Measurements from ENCODE around the gene C9orf50. TPM values are rescaled to one million over a fixed set of nuclear protein-coding genes. Genes with fewer than 3 reads are reported as not detected.
"Not testable (repeated sequence)": the region's sequence is repeated elsewhere in the genome, so short reads cannot be mapped to it uniquely, and the experiment has no call there.

Gene C9orf50
- total and polyA plus RNA-seq, 7 donors: not detected

DNA sequence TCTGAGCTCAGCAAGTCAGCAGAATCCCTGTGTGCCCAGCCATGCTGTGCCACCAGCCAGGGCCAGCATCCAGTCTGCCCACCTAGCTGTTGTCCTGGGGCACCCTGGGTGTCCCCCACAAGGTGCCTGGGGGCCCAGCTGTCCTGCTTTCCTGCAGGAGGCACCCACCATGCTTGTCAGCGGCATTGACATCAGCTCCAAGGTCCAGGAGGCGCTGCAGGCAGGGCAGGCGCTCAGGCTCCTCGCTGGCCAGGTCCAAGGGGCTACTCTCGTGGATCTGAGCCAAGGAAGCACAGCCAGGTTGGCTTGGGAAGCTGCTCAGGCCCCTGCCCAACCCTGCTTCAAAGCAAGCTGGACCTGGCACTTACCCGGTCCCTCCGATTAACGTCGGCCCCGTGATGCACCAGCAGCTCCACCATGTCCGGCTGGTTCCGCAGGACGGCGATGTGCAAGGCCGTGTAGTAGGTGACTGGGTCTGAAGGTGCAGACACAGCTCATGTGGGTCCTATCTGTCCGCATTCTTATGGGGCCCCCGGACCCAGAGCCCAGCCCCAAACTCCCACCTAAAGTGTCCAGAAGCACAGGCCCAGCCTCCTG lies 18.2 kb upstream of the C9orf50 start:
- peaks cover 8 to 54% of the 10 kb centered on the region in 2 donors for H3K36me3 ChIP-seq (ENCODE audit: insufficient read depth in 1 of 2, low read depth in 1 of 2)
- no peak for TF ChIP-seq CTCF (IDR thresholded peaks at IDR 0.05)
- intact Hi-C loops (cut with DNase I): no loop called here
- H3K4me3 ChIP-seq: no peak overlapping the region
- no peaks in the 10 kb centered on the region for H3K27me3 ChIP-seq (ENCODE audit: insufficient read depth in 3 of 3, low read length in 2 of 3)
- H3K27ac ChIP-seq: no peak overlapping the region
- H3K9me3 ChIP-seq: no peaks in the 10 kb centered on the region
- no peak for DNase-seq
- H3K4me1 ChIP-seq: peaks cover 17% of the 10 kb centered on the region
- 83 to 87% (median 83%) methylated on average over 17 of the region's 17 CpGs for WGBS, 3 donors
- no peak for ATAC-seq

DNA sequence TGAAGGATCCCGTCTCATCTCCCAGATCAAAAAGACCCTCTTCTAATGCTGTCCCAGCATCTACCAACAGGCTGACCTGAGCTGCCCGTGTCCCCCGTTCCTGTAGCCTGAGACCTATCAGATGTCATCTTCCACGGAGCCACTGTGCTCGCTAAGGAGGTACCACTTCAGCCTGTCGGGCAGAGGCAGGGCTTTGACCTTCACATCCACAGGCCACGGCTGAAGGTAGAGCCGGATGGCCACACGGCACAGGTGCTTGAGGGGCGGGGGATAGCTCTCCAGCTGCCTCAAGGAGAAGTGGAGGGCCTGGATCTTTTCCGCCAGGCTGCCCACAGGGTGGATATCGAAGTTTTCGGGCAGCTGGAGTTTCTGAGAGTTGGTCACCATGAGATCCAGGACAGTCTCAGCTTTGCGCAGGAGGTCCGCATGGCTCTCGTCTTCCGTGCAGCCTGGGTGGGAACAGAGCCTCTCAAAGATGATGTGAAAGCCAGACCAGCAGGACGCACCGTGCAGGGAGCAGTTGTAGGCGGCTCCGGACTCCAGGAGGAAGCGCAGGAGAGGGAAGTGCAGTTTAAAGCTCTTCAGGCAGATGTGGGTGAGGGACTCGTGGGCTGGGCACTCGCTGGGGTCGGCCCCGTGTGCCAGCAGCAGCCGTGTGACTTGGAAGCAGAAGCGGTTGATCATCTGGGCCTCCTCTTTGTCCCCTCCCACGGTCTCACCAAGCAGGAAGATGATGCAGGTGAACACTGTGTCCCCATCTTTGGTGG lies 17.0 kb upstream of the C9orf50 start:
- ATAC-seq: no peak
- no peak for DNase-seq
- intact Hi-C loops (cut with DNase I): no loop called here
- 55 to 71% (median 56%) methylated on average over 29 of the region's 29 CpGs for WGBS, 3 donors
- TF ChIP-seq CTCF (IDR thresholded peaks at IDR 0.05): no peak
- H3K4me1 ChIP-seq: peaks cover 17% of the 10 kb centered on the region
- no peak overlapping the region for H3K4me3 ChIP-seq
- no peak overlapping the region for H3K27ac ChIP-seq
- no peaks in the 10 kb centered on the region for H3K27me3 ChIP-seq (ENCODE audit: insufficient read depth in 3 of 3, low read length in 2 of 3)
- peaks cover 11 to 67% of the 10 kb centered on the region in 2 donors for H3K36me3 ChIP-seq (ENCODE audit: insufficient read depth in 1 of 2, low read depth in 1 of 2)
- no peaks in the 10 kb centered on the region for H3K9me3 ChIP-seq

- Histone ChIP-seq H3K9me3 (no peaks in the 10 kb centered on the region), H3K27me3 (ENCODE audit: insufficient read depth in 3 of 3, low read length in 2 of 3) (no peaks in the 10 kb centered on the region), H3K36me3 (ENCODE audit: insufficient read depth in 1 of 2, low read depth in 1 of 2) (peaks cover 11 to 70% of the 10 kb centered on the region in 2 donors), H3K4me3 (no peak overlapping the region), H3K27ac (no peak overlapping the region), H3K4me1 (peaks cover 20% of the 10 kb centered on the region)
- intact Hi-C loops (cut with DNase I): no loop called here
- ATAC-seq (no peak), DNase-seq (no peak)
- TF ChIP-seq CTCF (IDR thresholded peaks at IDR 0.05): no peak
- 50 to 61% (median 52%) methylated on average over 9 of the region's 9 CpGs for WGBS, 3 donors
These were observed 16.2 kb upstream of the C9orf50 start for GRCh38 chr9:129637102-129637501.

GRCh38 chr9:129636343-129636742 lies 15.4 kb upstream of the C9orf50 start:
- DNase-seq; H3K4me3 ChIP-seq; H3K27me3 ChIP-seq (ENCODE audit: insufficient read depth in 3 of 3, low read length in 2 of 3); H3K9me3 ChIP-seq; ATAC-seq; intact Hi-C loops (cut with DNase I); H3K27ac ChIP-seq: not testable (repeated sequence)
- 85 to 93% (median 91%) methylated on average over 10 of the region's 10 CpGs for whole genome bisulfite sequencing, 3 donors
- Histone ChIP-seq H3K36me3 (ENCODE audit: insufficient read depth in 1 of 2, low read depth in 1 of 2) (peaks cover 11 to 70% of the 10 kb centered on the region in 2 donors), H3K4me1 (peaks cover 27% of the 10 kb centered on the region)
